A673 (cell line): Measurements from ENCODE around the gene DRD2.

Experiments
- EZH2 ChIP-seq: fragments of 200-600 bp; sonication (generic); IDR thresholded peaks from 2 replicates; pipeline ENCODE4 v1.6.1; 2017; ENCODE audit warnings: borderline replicate concordance, low read depth, mild to moderate bottlenecking, mixed read lengths, antibody characterized with exemption, low read length; ENCODE audit not compliant: poor library complexity, severe bottlenecking
- TF ChIP-seq, protein P1 (sequence below): fragments of 300-800, 200-600 bp; sonication (generic); conservative IDR thresholded peaks from 2 replicates; pipeline ENCODE4 v1.5.1; 2017; ENCODE audit warnings: low read depth, mild to moderate bottlenecking, antibody characterized with exemption, low read length, moderate library complexity, mixed read lengths

DNA sequence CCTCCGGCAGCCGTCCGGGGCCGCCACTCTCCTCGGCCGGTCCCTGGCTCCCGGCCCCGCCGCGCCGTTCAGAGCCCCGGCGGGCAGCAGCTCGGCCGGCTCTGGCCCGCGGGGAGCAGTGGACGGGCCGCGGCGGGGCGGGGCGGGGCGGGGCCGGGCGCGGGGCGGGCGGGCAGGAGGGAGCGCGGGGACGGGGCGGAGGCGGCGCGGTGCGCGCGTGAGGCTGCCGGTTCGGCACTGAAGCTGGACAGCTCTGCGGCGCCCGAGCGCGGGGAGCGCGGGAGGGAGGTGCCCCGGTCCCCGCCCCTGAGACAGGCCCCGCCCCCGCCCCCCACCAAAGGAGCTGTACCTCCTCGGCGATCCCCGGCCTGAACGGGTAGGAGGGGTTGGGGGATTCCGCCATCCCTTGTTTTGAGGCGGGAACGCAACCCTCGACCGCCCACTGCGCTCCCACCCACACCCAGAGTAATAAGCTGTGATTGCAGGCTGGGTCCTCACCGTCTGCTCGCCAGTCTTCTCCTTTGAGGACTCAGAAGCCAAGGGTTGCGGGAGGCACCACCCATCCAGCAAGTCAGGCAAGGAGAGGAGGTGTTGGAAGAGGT lies at the start of gene DRD2:
- TF ChIP-seq, protein P1, sequence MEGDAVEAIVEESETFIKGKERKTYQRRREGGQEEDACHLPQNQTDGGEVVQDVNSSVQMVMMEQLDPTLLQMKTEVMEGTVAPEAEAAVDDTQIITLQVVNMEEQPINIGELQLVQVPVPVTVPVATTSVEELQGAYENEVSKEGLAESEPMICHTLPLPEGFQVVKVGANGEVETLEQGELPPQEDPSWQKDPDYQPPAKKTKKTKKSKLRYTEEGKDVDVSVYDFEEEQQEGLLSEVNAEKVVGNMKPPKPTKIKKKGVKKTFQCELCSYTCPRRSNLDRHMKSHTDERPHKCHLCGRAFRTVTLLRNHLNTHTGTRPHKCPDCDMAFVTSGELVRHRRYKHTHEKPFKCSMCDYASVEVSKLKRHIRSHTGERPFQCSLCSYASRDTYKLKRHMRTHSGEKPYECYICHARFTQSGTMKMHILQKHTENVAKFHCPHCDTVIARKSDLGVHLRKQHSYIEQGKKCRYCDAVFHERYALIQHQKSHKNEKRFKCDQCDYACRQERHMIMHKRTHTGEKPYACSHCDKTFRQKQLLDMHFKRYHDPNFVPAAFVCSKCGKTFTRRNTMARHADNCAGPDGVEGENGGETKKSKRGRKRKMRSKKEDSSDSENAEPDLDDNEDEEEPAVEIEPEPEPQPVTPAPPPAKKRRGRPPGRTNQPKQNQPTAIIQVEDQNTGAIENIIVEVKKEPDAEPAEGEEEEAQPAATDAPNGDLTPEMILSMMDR, result no peak
- no peak for TF ChIP-seq EZH2
